Measurements from ENCODE around the gene ATF6. TPM values are rescaled to one million over a fixed set of nuclear protein-coding genes. Genes with fewer than 3 reads are reported as not detected.
A peak's percentile ranks its signal among the peaks of the same experiment; 100 is the strongest.
"Not testable (repeated sequence)": the region's sequence is repeated elsewhere in the genome, so short reads cannot be mapped to it uniquely, and the experiment has no call there.

ATF6 gene
- total and polyA plus RNA-seq, 2 donors (not counting 1 experiment from before 2014, with no cell fraction given): 5.7 to 26.6 TPM

DNA sequence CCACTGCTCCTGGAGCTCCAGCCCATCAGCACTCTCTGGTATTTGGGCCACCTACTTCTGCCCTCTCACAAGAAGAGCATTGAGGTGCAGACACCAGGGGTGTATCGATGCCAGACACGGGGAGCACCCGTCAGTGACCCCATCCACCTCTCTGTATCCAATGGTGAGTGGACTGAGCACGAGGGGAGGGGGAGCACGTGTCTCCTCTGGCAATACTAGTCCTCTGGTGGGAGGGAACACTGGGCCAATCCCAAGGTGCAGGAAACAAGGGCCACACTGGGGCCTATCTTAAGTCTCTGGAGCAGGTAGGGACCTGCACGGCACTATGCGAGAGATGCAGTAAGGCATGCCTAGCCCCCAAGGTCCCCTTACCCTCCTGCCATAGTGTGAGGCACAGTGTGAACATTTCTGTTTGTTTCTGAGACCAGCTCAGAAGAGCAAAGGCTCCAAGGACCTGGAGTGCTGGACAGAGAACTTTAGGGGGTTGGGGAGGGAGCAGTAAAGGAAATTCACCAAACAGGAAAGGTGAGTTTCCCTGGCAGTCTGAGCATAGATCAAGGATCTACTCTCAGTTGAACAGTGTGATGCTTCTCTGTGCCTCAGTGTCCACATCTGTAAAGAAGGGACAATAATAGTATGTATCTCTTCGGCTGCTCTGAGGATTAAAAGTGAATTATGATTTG, 42.5 kb upstream of the ATF6 start:
- no peaks in the 10 kb centered on the region for H3K9me3 ChIP-seq (ENCODE audit: control extremely low read depth in 1 of 3, control insufficient read depth in 2 of 3, insufficient read depth in 1 of 3, low read length in 2 of 3)
- ChIA-PET CTCF (interaction anchor here (1.2 to 2.0 kb wide), 2 partner anchors 14 to 16 kb away, joined by 4 to 5 read pairs; no protein-coding TSS in a partner anchor), POLR2A (interaction anchor here (0.6 to 2.1 kb wide), 3 partner anchors 15 to 37 kb away, joined by 3 to 10 read pairs (median 3); partner anchors contain the start of gene FCRLA)
- no peak overlapping the region for H3K4me3 Mint-ChIP-seq
- H3K4me1 ChIP-seq (ENCODE audit: control insufficient read depth in 2 of 2, insufficient read depth in 2 of 2, low read length in 2 of 2): peaks cover 42 to 50% of the 10 kb centered on the region in 2 donors
- H3K27ac Mint-ChIP-seq: peak overlapping the region; percentile 71
- H3K27ac ChIP-seq (ENCODE audit: low read length in 2 of 2): no peak overlapping the region
- no peak for ATAC-seq (ENCODE audit: low read depth)
- H3K9ac ChIP-seq (ENCODE audit: low read length): no peak overlapping the region
- no peak for TF ChIP-seq EZH2 (IDR thresholded peaks at IDR 0.05; ENCODE audit: borderline replicate concordance, insufficient read depth, low read depth, low read length, poor library complexity, severe bottlenecking)
- TF ChIP-seq, protein P1, sequence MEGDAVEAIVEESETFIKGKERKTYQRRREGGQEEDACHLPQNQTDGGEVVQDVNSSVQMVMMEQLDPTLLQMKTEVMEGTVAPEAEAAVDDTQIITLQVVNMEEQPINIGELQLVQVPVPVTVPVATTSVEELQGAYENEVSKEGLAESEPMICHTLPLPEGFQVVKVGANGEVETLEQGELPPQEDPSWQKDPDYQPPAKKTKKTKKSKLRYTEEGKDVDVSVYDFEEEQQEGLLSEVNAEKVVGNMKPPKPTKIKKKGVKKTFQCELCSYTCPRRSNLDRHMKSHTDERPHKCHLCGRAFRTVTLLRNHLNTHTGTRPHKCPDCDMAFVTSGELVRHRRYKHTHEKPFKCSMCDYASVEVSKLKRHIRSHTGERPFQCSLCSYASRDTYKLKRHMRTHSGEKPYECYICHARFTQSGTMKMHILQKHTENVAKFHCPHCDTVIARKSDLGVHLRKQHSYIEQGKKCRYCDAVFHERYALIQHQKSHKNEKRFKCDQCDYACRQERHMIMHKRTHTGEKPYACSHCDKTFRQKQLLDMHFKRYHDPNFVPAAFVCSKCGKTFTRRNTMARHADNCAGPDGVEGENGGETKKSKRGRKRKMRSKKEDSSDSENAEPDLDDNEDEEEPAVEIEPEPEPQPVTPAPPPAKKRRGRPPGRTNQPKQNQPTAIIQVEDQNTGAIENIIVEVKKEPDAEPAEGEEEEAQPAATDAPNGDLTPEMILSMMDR (IDR thresholded peaks at IDR 0.05): no peak
- H3K27me3 Mint-ChIP-seq: no peaks in the 10 kb centered on the region
- intact Hi-C loops (cut with micrococcal nuclease): no loop called here
- no peaks in the 10 kb centered on the region for H3K79me2 ChIP-seq (ENCODE audit: control insufficient read depth, insufficient read depth, low read length)
- H3K36me3 ChIP-seq (replicated peaks in 1 of 2; ENCODE audit: control extremely low read depth in 1 of 2, control insufficient read depth in 1 of 2, extremely low read depth in 1 of 2, insufficient read depth in 2 of 2, low read length in 1 of 2): no peaks in the 10 kb centered on the region
- no peaks in the 10 kb centered on the region for H3K9me3 Mint-ChIP-seq (ENCODE audit: insufficient read depth)
- no peak overlapping the region for H3K4me3 ChIP-seq (ENCODE audit: control extremely low read depth in 1 of 5, extremely low read depth in 1 of 5, insufficient read depth in 1 of 5, low read depth in 2 of 5, low read length in 4 of 5)
- no peak for DNase-seq
- H4K20me1 ChIP-seq (ENCODE audit: control insufficient read depth, insufficient read depth, low read length, poor library complexity, severe bottlenecking): no peaks in the 10 kb centered on the region
- H3K4me2 ChIP-seq (replicated peaks; ENCODE audit: low read depth, low read length, poor library complexity, severe bottlenecking): no peak overlapping the region
- 97% methylated on average over 6 of the region's 8 CpGs for WGBS (ENCODE audit: insufficient coverage)
- H2AFZ ChIP-seq (ENCODE audit: insufficient read depth, low read depth, low read length, poor library complexity, severe bottlenecking): no peak overlapping the region
- peaks cover 60% of the 10 kb centered on the region for H3K4me1 Mint-ChIP-seq
- H3K27me3 ChIP-seq (replicated peaks in 1 of 4; ENCODE audit: control extremely low read depth in 1 of 4, control insufficient read depth in 3 of 4, insufficient read depth in 4 of 4, low read length in 3 of 4): peaks cover 0 to 7% (median 0%) of the 10 kb centered on the region in 4 experiments

- ChIA-PET CTCF (interaction anchor here (1.1 to 8.6 kb wide), 6 partner anchors 9 to 229 kb away, joined by 3 to 142 read pairs (median 10); partner anchors contain the start of gene FCRLA), POLR2A (interaction anchor here (0.5 to 4.1 kb wide), 9 partner anchors 9 to 1014 kb away, joined by 3 to 82 read pairs (median 6); partner anchors contain the start of genes CD48, DUSP12 and FCRLA)
- not testable (repeated sequence) for H4K20me1 ChIP-seq (ENCODE audit: control insufficient read depth, insufficient read depth, low read length, poor library complexity, severe bottlenecking); H3K36me3 ChIP-seq (replicated peaks in 1 of 2; ENCODE audit: control extremely low read depth in 1 of 2, control insufficient read depth in 1 of 2, extremely low read depth in 1 of 2, insufficient read depth in 2 of 2, low read length in 1 of 2); ATAC-seq (ENCODE audit: low read depth); H3K27me3 Mint-ChIP-seq; H3K9me3 ChIP-seq (ENCODE audit: control extremely low read depth in 1 of 3, control insufficient read depth in 2 of 3, insufficient read depth in 1 of 3, low read length in 2 of 3); H3K9me3 Mint-ChIP-seq (ENCODE audit: insufficient read depth); H3K27me3 ChIP-seq (replicated peaks in 1 of 4; ENCODE audit: control extremely low read depth in 1 of 4, control insufficient read depth in 3 of 4, insufficient read depth in 4 of 4, low read length in 3 of 4); H3K79me2 ChIP-seq (ENCODE audit: control insufficient read depth, insufficient read depth, low read length); DNase-seq
- intact Hi-C loops (cut with micrococcal nuclease): loop anchor here (5.0 kb wide), 1 partner anchor 43 kb away; no protein-coding TSS in a partner anchor
- Mint-ChIP-seq H3K4me1 (peaks cover 59% of the 10 kb centered on the region), H3K4me3 (peak overlapping the region; percentile 100), H3K27ac (peak overlapping the region; percentile 97)
- Histone ChIP-seq H3K4me2 (replicated peaks; ENCODE audit: low read depth, low read length, poor library complexity, severe bottlenecking) (peak overlapping the region; percentile 97), H3K27ac (ENCODE audit: low read length in 2 of 2) (peak overlapping the region; percentile 11 to 62), H3K4me1 (ENCODE audit: control insufficient read depth in 2 of 2, insufficient read depth in 2 of 2, low read length in 2 of 2) (peaks cover 25 to 36% of the 10 kb centered on the region in 2 donors), H2AFZ (ENCODE audit: insufficient read depth, low read depth, low read length, poor library complexity, severe bottlenecking) (peak overlapping the region; percentile 93), H3K9ac (ENCODE audit: low read length) (peak overlapping the region; percentile 83), H3K4me3 (ENCODE audit: control extremely low read depth in 1 of 5, extremely low read depth in 1 of 5, insufficient read depth in 1 of 5, low read depth in 2 of 5, low read length in 4 of 5) (peak overlapping the region; percentile 64 to 88 (median 85))
- WGBS (ENCODE audit: insufficient coverage): 56% methylated on average over 21 of the region's 22 CpGs
Measured at GRCh38 chr1:161725258-161725907, 40.7 kb upstream of the ATF6 start.
